Body of pancreas (tissue), 4 donors: Measurements from ENCODE around the gene FILIP1L. TPM values are rescaled to one million over a fixed set of nuclear protein-coding genes. Genes with fewer than 3 reads are reported as not detected.

Source experiments
- ATAC-seq: fragments of 150-250 bp; one replicate; pipeline ENCODE4 v1.9.1; 2016
- DNase-seq, 4 donors: peaks; one replicate each; pipeline ENCODE4 v3.0.0-alpha.2; 2019
- H3K27ac ChIP-seq, 4 donors: fragments of 200-600 bp; sonication (generic); 1 replicate in 3 of 4; 2 replicates in 1 of 4; pipeline versions ENCODE4 v1.5.1 to v1.6.1; 2016 to 2019; ENCODE audit warnings: mild to moderate bottlenecking in 1 of 4, mixed read lengths in 1 of 4, moderate library complexity in 1 of 4
- H3K27me3 ChIP-seq, 2 donors: fragments of 200-600 bp; sonication (generic); one replicate each; pipeline ENCODE4 v1.6.0; 2016; ENCODE audit warnings: mild to moderate bottlenecking in 1 of 2
- H3K36me3 ChIP-seq, 2 donors: fragments of 200-600 bp; sonication (generic); replicated peaks in 1 of 2; 2 replicates each; pipeline ENCODE4 v1.5.1; 2016; ENCODE audit warnings: low read depth in 2 of 2; ENCODE audit not compliant: insufficient read depth in 1 of 2
- H3K4me1 ChIP-seq: fragments of 200-600 bp; sonication (generic); one replicate; pipeline ENCODE4 v1.6.0; 2016
- H3K4me3 ChIP-seq, 2 donors: fragments of 200-600 bp; sonication (generic); 1 replicate in 1 of 2; 2 replicates in 1 of 2; pipeline ENCODE4 v1.5.1; 2016 to 2019
- H3K9me3 ChIP-seq, 3 donors: fragments of 200-600 bp; sonication (generic); 1 replicate in 2 of 3; 2 replicates in 1 of 3; pipeline ENCODE4 v1.5.1; 2016
- POLR2A ChIP-seq, 3 donors: fragments of 450-650 bp; IDR thresholded peaks; one replicate each; pipeline ENCODE4 v1.6.1; 2016; ENCODE audit warnings: antibody characterized with exemption in 3 of 3, mild to moderate bottlenecking in 2 of 3
- WGBS, 2 donors: methylation state at CpG; one replicate each; pipeline ENCODE4 v1.1.5; 2017; 5-methylcytosine and 5-hydroxymethylcytosine counted together
- intact Hi-C: fragments of 100-400 bp; cut with DNase I; formaldehyde crosslinking; loops from one replicate; pipeline ENCODE4 v1.15.1; 2023
- total RNA-seq, 2 donors: library from RNA; depleted of rRNA; stranded (reverse); fragments of >200 nt; gene quantifications; one replicate each; pipeline ENCODE4 v1.1.0, GENCODE V29; 2016
- TF ChIP-seq, protein P1 (sequence below), 7 experiments: fragments of 450-650 bp in 4 of 7; fragments of 200-600 bp in 3 of 7; sonication (generic) in 3 of 7; IDR thresholded peaks; one replicate each; pipeline ENCODE4 v1.5.1; 2016 to 2019; ENCODE audit warnings: antibody characterized with exemption in 7 of 7

Gene FILIP1L
- total RNA-seq, 2 donors from 2014 or later = 27.8 to 47.8 TPM

DNA sequence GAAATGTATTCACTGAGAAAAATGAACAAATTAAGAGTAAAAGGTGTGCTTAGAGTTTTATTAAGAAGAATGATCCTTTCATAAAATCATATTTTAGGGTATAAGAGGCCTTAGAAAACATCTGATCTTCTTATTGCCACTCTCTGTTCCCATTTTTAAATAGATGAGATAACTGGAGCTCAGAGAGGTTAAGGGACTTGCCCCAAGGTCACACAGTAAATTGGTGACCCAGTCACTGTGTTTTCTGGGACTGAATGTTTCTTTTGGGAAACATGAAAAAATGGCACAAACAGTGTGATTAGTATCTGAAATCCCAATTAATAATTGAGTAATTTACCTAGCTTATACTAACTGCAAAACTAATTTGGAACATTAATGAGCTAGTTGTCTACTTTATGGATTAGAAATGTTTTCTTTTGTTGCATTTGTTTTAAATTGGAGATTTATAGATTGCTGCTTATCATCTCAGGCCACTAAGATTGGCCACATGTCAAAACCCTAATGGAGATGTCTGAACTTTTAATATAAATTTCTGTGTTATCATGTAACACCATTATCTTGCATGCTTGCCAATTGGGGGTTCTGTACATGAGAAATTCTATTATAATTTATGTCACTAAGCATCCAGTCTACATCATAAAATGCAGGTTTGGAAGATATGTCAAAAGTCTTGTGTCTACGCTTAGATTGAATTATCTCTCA is 231.7 kb downstream of the FILIP1L start:
- Histone ChIP-seq H3K27ac (no peak overlapping the region), H3K4me1 (peaks cover 4% of the 10 kb centered on the region), H3K9me3 (no peaks in the 10 kb centered on the region), H3K36me3 (no peaks in the 10 kb centered on the region), H3K27me3 (no peaks in the 10 kb centered on the region), H3K4me3 (no peak overlapping the region)
- no peak for TF ChIP-seq POLR2A (IDR thresholded peaks at IDR 0.05)
- TF ChIP-seq, protein P1, sequence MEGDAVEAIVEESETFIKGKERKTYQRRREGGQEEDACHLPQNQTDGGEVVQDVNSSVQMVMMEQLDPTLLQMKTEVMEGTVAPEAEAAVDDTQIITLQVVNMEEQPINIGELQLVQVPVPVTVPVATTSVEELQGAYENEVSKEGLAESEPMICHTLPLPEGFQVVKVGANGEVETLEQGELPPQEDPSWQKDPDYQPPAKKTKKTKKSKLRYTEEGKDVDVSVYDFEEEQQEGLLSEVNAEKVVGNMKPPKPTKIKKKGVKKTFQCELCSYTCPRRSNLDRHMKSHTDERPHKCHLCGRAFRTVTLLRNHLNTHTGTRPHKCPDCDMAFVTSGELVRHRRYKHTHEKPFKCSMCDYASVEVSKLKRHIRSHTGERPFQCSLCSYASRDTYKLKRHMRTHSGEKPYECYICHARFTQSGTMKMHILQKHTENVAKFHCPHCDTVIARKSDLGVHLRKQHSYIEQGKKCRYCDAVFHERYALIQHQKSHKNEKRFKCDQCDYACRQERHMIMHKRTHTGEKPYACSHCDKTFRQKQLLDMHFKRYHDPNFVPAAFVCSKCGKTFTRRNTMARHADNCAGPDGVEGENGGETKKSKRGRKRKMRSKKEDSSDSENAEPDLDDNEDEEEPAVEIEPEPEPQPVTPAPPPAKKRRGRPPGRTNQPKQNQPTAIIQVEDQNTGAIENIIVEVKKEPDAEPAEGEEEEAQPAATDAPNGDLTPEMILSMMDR (IDR thresholded peaks at IDR 0.05) = no peak
- no peak for ATAC-seq
- no peak for DNase-seq
- intact Hi-C loops = no loop called here
- WGBS, 2 donors = 94 to 97% methylated on average over 1 of the region's 1 CpG

DNA sequence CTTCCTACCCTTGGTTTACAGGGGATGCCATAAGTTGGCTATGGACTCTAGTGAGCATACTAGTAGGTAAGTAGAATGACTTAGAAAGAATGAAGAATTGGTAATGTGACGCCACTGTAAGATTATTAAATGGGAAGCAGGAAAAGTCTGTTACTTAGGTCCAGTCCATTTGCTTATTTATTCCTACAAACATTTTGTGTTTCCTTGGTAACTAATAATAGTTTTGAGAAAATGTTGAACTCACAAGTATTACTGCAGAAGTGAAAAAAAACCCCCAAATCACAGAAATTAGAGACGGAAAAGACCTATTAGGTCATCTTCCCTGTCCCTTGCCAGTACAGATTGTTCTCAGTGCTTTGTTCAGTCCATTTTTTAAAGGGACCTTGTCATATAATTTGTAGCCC is 233.2 kb downstream of the FILIP1L start:
- peak; percentile 39 for ATAC-seq
- Histone ChIP-seq H3K27ac (peak overlapping the region in 1 of 4 donors; percentile 49), H3K9me3 (no peaks in the 10 kb centered on the region), H3K36me3 (no peaks in the 10 kb centered on the region), H3K4me1 (peaks cover 7% of the 10 kb centered on the region), H3K27me3 (no peaks in the 10 kb centered on the region), H3K4me3 (no peak overlapping the region)
- intact Hi-C loops = no loop called here
- TF ChIP-seq, protein P1 (IDR thresholded peaks at IDR 0.05) = no peak
- TF ChIP-seq POLR2A (IDR thresholded peaks at IDR 0.05) = no peak
- 67 to 75% methylated on average over 2 of the region's 2 CpGs for WGBS, 2 donors
- DNase-seq = no peak

DNA sequence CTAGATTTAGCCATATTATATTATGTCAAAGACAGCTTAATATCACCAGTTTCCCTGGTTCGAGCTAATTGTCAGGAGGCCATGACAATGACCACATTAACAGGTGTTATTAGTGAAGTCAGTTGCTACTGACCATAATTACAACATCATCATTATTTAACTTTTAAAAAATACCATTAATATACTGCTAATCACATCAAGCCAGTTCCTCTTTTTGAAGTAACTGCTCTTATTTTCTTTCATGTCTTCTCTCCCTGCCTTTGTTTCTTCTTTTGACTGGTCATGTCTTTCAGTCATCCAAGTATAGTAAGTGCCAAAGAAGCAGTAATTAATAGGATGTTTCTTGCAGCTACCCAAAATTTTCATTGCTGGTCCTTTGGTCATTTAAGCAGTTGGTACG is 235.0 kb downstream of the FILIP1L start:
- Histone ChIP-seq H3K36me3 (no peaks in the 10 kb centered on the region), H3K9me3 (no peaks in the 10 kb centered on the region), H3K27me3 (no peaks in the 10 kb centered on the region), H3K27ac (no peak overlapping the region), H3K4me3 (no peak overlapping the region), H3K4me1 (peaks cover 14% of the 10 kb centered on the region)
- ATAC-seq = no peak
- intact Hi-C loops = no loop called here
- 91 to 97% methylated on average over 2 of the region's 2 CpGs for WGBS, 2 donors
- TF ChIP-seq, protein P1 (IDR thresholded peaks at IDR 0.05) = no peak
- no peak for TF ChIP-seq POLR2A (IDR thresholded peaks at IDR 0.05)
- DNase-seq = no peak

DNA sequence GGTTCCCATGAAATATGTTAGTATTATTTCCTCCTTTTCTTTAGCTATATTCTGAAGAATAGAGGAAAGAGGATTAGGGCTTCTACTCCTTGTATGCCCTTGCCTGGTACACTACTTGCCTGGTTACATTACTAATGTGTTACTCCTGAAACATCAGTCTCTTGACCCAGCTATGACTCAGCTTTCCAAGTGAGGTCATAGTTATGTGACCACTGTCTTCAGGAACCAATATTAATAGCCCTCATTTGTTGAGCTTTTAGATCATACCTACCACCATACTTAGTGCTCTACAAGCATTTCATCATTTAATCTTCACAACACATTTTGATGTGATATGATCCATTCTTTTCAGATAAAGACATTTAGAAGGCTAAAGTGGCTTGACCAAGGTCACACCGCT is 236.3 kb downstream of the FILIP1L start:
- Histone ChIP-seq H3K36me3 (no peaks in the 10 kb centered on the region), H3K4me3 (no peak overlapping the region), H3K27me3 (no peaks in the 10 kb centered on the region), H3K9me3 (no peaks in the 10 kb centered on the region), H3K4me1 (peaks cover 14% of the 10 kb centered on the region), H3K27ac (peak overlapping the region in 2 of 4 donors; percentile 37 to 90)
- WGBS, 2 donors = 93 to 94% methylated on average over 1 of the region's 1 CpG
- TF ChIP-seq POLR2A (IDR thresholded peaks at IDR 0.05) = no peak
- TF ChIP-seq, protein P1 (IDR thresholded peaks at IDR 0.05) = no peak
- intact Hi-C loops = no loop called here
- ATAC-seq (peak; percentile 25), DNase-seq (peak in 2 of 4 donors; percentile 18 to 27)
